Stimulated activated CD8-positive, alpha-beta memory T cell treated with anti-CD3 and anti-CD28 coated beads, Interleukin-4, amount 100 ng/mL, for 24 hours (primary cell): ENCODE measurements around the gene DICER1.
"Not testable (repeated sequence)": the region's sequence is repeated elsewhere in the genome, so short reads cannot be mapped to it uniquely, and the experiment has no call there.

Source experiments
- DNase-seq: peaks from one replicate; pipeline ENCODE4 v3.0.0-alpha.2; 2020; ENCODE audit warnings: low read depth

Gene DICER1

DNA sequence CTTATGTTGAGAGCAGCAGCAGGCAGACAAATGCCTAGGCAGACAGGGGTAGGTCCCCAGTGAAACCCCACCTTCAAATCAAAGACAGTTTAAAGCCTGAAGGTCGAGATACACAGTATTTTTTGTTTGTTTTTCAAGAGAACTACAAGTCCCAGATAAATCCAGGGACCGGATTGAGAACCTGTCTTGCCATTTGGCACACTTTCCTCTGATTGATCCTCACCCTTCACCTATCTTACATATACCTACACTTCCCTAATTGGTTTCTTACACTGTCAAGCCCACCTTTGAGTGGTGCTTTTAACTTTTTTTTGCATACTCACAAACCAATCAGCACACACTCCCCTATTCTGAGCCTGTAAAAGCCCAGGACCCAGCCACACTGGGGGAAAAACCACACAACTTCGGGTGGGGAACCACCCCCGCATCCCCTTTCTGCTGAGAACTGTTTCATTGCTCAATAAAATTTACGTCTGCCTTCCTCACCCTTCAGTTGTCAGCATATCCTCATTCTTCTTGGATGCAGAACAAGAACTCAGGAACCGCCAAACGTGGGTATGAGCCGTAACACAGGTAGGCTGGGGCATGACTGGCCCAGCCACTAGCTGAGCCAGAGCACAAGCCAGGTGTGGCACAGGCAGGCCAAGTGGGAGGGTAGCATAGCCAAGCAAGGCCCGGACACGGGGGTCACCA is 11.1 kb downstream of the DICER1 start:
- DNase-seq, result no peak

DNA sequence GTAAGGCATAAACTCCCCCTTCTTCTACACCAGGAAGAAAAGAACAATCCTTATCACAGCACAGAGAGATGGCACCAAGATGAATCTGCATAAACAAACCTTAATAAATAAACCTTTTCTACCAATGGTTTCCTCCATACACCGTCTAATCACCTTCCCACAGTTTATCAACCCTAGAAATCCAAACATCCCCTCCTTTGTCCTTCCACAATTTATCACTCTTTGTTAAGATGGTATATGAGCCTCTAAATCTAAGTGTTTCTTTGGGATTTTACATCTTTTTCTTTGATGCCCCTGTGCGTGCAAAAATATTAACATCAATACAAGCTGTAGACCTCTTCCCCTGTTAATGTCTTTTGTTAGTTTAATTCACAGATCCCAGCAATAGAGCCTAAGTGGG is 12.5 kb downstream of the DICER1 start:
- DNase-seq, result no peak

DNA sequence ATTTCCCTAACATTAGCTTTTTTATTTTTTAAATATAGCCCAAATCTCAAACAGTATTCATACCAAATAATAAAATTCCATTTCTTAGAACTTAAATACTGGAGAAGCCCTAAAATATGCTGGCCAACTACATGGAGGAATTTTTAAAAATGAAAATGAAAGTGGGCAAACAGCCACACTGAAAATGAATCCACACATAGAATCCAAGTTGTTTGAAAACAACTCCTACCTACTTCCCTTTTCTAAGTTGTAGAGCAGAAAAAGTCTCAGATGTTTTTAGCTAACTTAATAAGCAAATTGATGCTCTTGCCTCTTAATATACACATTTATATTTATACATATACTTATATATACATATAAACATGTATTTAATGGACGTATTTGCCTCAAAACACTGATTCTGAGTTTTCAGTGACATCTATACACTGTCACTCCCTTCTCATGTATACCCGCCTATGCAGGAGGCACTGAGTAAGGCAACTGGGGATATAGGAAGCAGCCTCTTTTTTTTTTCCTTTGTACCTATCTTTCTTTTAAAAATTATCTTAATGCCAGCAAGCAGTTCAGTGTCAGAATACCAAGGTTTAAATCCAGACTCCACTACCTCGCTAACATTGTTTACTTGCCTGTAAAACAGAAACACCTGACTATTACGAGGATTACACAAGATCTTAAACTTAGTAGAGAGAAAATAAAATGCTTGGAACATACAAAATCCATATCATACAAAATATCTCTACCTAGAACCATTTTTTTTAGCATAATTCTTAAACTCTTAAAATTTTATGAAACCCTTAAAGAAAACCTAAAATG is 13.3 kb downstream of the DICER1 start:
- no peak for DNase-seq

DNA sequence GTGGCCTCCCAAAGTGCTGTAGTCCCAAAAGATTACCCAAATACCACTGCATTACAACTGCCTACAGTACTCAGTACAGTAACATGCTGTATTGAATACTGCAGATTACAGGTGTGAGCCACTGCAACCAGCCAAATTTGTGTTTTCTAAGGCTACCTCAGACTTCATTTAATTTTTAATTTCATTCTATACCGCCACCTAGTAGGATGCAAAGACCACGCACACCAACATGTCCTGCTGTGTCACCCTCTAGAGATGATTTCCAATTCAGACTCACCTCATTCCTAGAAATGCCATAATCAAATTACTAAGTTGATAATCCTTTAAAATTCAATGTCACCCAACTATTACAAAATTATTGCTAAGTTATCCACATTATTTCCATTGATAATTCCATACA is 15.1 kb downstream of the DICER1 start:
- no peak for DNase-seq

DNA sequence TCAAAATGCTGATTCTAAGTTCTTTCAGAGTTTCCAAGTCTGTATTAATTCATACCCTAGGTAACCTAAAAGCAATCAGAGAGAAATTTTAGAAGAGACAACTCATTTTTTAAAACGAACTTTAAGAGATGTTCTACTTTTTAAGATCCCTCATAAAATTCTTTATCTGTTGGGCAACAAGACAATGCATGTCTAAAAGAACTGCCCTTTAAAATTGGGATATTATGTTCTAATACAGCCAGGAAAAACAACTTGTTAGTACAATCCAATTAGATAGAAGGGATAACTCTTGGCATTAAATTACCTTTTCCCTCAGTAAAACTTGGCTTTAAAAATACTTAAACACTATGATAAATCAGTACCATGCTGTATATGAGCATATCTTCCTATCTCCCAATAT is 15.6 kb downstream of the DICER1 start:
- DNase-seq, result no peak

DNA sequence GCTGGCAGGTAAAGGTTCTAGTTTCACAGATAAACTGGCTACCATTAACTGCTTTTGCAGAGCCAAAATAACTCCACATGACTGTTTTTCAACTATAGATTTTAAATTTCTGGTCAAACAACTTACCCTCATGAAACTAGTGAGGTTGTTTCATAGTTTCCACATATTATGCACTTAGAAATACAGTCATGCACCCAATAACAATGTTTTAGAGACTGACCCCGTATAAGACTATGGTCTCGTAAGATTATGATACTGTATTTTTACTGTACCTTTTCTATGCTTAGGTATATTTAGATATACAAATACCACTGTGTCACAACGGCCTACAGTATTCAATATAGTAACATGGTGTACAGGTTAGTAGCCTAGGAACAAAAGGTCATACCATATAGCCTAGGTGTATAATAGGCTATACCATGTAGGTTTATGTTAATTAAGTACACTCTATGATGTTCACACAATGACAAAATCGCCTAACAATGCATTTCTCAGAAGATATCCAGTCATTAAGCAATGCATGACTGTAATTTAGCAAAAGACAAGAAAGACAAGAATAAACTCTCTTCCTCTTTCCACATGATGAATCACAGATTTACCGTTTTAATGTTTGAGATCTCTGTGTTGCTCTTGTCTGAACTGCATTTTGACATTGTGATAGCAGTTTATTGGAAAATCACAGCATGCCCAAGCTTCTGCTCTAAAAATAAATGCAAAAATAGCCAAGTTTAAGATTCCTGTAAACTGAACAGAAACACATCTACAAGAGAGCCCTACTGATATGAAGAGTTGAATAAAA is 17.1 kb downstream of the DICER1 start:
- no peak for DNase-seq

DNA sequence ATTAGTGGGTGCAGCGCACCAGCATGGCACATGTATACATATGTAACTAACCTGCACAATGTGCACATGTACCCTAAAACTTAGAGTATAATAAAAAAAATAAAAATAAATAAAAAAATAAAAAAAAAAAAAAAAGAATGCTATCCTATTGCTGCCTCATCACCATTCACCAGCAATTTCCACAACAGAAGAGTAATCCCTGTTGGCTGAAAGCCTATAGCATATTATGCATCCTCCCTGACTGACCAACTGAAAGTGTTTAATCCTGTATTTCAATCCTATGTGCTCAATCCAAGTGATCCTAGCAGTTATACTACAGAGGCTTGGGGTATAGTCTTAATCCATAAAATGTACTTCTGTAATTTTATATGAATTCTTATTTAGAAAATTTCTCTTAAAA is 18.5 kb downstream of the DICER1 start:
- DNase-seq, result no peak

DNA sequence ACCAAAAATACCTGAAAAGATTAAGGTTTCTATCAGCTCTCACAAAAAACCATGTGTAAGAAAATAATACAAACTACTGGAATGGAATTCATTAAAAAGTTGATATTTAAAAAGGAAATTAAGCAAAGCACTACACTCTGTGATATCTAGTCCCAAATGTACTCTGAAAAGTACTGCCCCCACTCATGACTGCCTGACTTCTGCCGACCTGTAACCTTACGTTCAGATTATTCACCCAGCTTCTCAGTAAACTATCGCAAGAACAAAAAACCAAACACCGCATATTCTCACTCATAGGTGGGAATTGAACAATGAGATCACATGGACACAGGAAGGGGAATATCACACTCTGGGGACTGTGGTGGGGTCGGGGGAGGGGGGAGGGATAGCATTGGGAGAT is 18.9 kb downstream of the DICER1 start:
- DNase-seq, result not testable (repeated sequence)

DNA sequence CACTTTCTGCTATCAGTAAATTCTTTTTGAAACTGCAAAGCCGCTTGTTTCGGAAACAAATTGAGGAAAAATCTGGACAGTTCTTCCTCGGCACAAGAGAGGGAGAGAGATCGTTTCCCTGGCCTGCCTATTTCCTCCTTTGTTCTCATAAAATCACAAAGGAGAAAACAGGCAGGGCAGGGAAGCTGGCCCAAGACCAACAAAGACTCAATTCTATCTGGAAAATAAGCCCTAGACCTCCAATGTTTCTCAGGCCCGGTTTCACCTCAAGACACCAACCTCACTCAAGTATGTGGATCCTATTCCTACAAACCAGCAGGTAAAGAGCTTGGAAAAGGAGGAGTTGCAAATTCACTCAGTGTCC is 19.5 kb downstream of the DICER1 start:
- DNase-seq, result no peak

DNA sequence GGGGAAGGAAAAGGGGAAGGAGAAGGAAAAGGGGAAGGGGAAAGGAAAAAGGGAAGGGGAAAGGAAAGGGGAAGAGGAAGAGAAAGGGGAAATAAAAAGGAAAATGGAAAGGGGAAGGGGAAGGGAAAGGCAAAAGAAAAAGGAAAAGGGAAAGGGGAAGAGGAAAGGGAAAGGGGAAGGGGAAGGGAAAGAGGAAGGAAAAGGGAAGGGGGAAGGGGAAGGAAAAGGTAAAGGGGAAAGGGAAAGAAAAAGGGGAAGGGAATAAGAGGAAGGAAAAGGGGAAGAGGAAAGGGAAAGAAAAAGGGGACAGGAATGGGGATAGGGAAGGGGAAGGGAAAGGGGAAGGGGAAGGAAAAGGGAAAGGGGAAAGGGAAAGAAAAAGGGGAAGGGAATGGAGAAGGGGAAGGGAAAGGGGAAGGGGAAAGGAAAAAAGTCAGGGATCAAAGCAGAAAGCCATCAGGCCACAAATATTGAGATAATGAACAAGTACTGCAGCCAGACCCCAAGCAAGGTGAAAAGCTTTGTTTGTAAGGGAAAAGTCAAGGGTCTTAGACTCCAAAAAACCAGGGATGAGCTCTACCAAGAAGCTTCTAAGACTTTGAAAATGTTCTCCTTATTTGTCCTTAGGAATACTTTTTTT is 20.0 kb downstream of the DICER1 start:
- no peak for DNase-seq

DNA sequence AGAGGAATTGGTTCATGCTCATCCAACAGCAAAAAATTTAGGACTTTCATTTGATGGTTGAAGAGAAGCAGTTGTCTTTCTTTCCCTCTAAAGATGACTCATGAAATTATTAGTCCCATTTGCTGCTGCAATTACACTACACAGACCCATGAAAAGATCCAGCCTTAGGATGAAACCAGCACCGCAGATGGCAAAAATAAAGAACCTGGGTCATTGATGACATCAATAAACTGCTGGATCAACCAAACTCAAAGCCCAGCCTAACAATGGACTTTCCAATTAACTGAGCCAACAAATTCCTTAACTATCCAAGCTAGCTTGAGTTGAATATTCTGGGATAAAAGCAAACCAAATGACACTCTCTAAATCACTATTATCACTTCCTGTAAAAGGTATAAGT is 20.7 kb downstream of the DICER1 start:
- no peak for DNase-seq

DNA sequence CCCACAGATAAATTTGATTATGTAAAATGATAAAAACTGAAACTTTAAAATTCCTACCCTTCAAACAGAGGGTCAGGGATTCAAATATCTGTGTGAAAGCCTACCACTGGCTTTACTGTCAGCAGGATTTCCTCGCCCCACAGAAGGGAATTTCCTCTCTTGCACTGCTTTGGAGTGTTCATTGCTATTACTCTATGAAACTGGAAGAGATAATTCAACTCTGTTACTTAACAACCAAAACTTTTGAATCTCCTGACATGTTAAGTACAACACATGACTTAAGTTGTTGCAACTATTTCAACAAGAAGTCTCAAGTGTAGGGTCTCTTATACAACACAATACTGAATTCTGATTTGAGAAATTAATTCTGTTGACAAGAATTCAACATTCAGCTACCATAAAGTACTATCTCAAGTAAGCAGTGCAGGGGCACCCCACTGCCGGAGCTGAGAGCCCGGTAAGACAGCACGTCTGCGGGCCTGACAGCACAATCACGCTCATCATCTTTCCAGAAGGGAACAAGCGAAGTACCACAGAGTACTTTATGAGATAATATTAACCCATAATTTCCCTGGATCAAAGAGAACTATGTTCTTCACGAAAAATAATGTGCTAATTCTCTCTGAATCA is 22.9 kb downstream of the DICER1 start:
- no peak for DNase-seq

DNA sequence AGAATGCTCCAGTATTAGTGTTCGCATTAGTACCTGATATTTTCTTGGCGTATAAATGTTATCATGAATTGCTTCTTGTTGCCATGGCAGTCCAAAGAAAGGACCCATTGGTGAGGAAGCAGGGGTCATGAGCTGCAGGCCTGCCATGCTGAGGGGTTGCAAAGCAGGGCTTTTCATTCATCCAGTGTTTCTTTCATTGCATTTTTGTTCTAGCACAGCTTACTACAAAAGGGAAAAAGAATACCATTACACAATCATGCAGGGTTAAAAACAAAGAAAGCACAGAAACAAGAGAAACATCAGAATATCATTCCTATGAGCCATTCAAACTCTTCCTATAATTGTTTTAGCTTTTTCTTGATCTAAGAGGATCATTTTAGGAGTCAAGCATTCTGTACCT is 24.0 kb downstream of the DICER1 start:
- no peak for DNase-seq

DNA sequence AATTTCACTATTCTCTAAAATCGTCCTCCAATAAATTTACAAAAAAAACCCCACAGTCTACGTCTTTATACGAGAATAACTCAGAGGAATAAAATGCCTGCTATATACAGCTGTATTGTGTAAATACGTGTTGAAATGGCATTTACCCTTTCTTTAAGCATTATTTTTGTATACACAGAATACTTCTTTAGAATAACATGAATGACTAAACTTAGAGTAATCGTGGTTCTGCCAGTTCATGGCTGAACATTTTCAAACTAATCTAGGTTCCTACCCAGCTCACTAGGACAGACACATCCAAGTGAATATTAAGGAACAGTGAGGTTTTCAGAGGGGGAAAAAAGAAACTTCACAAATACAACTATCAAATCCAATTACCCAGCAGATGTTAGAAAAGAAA is 24.6 kb downstream of the DICER1 start:
- DNase-seq, result no peak

DNA sequence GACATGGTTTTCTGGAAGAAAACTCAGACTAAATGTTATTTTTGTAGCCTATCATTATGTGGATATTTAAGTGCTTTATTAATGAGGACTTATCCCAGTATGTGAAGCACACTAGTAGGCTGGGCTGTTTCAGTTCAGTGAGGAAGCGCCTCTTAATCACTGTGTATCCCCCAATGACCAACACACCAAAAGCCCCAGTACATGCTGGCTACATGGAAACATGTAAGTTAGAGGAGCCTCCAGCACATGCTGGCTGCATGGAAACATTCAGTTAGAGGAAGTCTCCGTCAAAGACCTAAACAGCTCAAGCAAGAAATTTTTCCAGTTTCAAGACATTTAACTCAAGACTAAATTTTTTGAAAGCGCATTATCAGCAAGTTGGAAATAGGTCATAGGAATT is 26.8 kb downstream of the DICER1 start:
- no peak for DNase-seq

DNA sequence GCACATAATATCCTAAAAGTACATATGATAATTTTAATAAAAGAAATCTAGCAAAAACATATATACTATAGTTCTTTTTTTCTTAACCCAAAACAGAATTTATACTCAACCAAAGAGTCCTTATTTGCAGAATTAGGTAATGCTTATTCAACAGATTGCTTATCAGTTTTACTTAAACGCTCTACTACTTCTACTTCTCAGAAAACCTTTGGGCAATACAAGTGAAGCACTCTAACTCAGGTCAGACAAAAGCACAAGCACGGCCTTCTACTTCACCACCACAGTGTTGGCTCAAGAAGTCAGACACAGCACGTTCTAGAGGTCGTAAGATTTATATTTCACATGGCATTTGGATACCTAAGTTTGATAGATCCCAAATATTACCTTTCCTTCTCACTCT is 29.2 kb downstream of the DICER1 start:
- DNase-seq, result no peak

DNA sequence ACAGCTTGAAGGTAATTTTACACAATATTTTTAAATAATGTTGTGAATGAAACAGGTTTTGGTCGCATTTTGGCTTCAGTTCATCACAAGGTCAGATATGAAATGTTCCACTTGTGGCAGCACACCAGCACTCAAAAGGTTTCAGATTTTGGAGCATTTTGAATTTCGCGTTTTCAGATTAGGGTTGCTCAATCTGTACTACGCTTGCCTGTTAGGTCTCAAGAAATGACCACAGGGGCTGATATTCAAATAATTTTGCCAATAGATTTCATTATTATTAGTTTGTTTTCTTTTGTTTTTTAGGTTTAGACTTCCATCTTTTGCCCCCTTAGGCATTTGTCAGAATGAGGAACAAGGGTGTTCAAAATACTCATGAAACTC is 29.8 kb downstream of the DICER1 start:
- DNase-seq, result no peak

DNA sequence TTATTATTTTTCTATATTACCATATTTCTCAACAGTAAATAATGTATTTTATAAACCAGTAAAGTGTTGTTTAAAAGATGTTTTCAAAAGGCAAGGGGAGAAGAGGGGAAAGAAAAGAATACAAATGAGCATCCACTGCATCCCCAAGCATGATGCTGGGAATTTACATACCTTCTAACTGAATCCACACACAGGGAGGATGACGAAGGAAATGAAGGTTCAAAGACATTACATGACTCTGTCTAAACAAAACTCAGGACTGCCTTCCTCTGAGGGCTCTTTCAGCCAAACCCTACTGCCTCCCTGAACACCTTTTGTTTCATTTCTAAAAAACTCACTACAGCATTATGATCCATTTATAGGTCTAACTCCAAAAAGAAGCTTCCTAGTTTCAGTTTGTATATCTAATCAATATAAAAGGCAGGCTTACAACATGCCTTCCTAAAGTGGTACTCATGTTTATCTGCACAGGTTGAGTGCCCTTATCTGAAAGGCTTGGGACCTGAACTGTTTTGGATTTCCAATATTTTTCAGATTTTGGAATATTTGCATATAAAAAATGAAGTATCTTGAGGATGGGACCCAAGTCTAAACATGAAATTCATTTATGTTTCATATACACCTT is 30.3 kb downstream of the DICER1 start:
- DNase-seq, result no peak

DNA sequence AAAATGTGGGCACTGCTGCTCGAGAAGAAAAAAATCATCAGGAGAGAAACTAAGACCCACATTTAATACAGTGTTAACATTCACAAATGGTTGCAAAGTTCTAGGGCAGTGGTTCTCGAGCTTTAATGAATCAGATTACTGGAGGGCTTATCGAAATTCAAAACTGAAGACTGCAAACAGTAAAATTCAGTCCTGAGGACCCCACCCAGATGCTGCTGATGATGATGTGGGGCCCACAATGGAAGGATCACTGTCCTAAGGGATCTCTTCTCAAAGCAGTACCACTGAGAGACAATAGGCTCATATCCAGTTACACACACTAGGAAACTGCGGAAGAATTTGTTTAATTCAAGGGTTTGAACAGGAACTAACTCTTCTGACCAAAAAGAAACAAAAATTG is 31.4 kb downstream of the DICER1 start:
- DNase-seq, result no peak

DNA sequence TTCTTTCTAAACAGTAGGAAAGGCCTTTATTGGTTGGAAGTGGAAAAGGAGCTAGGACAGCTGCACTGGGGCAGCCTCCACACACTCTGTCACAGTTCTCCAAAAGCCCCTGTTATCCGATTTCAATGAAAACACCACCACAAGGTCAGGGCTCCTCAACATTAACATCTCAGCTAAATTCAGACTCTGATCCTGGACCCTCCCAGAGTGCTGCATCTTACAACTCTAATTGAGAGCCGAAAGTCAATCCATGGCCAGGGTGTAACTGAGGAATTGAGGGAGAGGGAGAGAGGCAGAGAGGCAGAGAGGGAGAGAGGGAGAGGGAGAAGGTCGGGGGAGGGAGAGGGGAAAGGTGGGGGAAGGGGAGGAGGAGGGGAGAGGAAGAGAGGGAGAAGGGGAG is 32.1 kb downstream of the DICER1 start:
- DNase-seq, result no peak

DNA sequence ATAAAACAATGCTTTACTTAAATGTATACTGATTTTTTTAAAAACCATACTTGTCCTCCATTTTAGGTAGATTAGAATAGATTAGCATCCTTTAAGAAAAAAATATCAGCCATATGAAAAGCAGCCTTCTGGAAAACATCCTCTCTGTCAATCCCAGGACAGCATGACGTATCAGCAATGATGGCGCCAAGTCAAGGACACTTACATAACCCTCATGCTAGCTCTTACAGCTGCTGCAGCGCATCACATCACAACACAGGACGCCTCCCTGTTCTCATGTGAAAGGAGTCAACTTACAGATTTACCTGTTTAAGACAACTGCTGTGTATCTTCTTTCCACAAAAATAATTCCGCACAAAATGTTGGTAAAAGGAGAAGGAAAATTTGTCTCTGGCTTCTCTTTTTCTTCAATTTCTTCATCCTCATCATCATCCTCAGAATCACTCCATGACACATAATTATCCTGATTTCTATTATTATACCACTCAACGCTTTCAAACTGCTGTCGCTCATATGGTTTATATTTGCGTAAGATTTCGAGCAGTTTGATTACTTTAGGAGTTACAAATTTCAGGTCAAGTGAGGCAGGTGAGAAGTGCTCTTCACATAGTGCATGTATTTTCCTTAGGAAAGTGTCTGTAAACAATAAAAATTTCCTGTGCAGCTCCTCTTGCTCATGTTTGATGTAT is 33.3 kb downstream of the DICER1 start:
- DNase-seq, result no peak
